Activated gamma-delta T cell treated with Interleukin-2 at 50 U/mL for 16 hours (primary cell): ENCODE results near the gene AK1.

Experiments
- DNase-seq: peaks from one replicate; pipeline ENCODE4 v3.0.0-alpha.2; 2020

Gene AK1

DNA sequence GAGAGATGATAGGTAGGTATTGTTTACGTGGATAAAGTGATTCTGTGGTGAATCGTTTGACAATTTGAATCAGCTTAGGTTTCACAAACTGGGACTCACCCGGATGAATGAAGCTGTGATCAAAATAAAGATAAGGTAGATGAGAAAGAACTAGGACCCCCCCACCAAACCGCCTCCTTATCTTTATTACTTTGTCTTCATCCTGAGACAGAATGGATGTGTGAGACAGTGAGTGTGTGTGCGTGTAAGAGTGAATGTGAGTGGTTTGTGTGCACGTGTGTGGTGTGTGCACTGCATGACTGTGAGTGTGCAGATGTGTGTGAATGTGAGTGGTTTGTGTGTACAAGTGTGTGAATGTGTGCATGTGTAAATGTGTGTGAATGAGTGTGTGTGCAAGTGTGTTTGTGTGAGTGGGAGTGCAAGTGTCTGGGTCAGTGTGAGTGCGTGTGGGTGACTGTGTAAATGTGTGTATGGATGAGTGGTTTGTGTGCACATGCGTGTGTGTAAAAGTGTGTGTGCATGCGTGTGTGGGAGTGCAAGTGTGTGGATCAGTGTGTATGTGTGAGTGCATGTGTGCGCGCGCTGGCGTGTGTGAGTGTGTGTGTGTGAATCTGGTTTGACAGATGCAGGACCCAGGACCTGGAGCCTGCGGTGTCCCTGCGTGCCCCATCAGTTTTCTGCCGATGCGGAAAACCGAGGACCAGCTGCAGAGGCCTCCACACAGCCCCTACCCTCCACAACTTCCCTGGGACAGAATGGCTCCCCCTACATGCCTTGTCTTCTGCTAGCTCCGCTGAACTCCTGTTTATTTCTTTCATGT is 11.6 kb downstream of the AK1 start:
- no peak for DNase-seq

- DNase-seq = no peak
Measured at GRCh38 chr9:127863191-127863621, 14.3 kb downstream of the AK1 start.

- peak; percentile 76 for DNase-seq
Measured at GRCh38 chr9:127862075-127863011, 15.1 kb downstream of the AK1 start.

- no peak for DNase-seq
Measured at GRCh38 chr9:127860779-127861178, 16.7 kb downstream of the AK1 start.

DNA sequence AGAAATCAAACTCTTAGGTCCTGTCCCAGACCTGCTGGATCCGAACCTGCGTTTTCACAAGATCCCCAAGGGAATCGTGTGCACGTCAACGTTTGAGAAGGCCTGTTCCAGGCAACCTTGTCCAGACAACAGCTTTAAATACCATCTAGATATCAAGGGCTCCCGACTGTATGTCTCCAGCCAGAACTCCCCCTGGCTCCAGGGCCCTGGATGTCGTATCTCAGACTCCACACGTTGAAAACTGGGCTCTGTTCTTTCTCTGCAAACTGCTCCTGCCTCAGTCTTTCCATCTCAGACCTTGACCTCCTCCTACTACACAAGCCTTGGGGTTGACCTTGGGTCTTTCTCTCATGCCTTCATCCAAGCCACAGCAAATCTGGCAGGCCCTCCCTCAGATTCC is 17.2 kb downstream of the AK1 start:
- DNase-seq = no peak

DNA sequence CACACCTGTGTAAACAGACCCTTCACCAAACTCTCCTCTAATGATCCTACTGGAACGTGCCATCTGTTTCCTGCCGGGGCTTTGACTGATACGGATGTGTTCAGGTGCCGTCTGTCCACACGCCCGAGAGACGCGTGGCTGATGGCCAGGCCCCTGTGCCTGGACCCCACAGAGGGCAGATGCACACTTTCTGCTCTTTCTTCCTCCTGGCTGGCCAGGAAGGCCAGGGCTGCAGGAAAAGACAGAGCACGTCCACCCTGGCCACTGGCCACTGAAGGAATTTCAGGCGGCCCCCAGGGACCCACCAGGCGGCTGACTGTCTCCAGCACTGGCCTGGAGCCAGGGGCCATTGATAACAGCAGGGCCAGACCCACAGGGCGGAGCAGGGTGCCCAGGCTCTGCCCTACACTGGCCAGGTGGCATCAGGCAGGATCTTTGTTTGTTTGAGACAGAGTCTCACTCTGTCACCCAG is 19.4 kb downstream of the AK1 start:
- no peak for DNase-seq

- DNase-seq = no peak
Measured at GRCh38 chr9:127857278-127857677, 20.2 kb downstream of the AK1 start.

- no peak for DNase-seq
Measured at GRCh38 chr9:127856729-127857116, 20.8 kb downstream of the AK1 start.

DNA sequence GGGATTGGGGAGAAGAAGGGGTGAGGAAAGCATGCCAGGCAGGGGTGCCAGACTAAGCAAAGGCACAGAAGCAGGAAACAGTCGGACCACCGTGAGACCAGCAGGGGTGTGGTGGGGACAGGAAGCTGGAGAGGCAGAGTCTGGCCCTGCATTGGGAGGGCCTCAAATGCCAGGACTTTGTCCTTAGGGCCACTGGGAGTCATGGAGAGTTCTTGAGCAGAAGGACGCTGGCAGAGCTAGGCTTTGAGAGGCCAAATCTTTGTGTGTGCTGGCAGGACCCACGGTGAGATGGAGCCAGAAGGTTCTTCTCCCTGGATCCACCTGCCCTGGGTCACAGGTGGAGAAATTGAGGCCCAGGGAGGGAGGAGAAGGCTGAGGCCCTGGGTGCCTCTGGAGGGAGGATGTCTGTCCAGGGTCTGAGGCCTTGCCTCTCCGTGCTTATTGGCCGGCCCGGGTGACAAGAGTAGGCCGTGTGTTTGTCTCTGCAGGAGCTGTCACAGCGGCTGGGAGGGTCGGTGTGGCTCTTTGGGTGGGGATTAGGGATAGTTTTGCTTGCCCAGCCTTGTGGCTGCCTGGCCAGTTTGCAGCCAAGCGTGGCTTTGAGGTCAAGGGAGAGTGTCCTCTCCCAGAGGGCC is 21.3 kb downstream of the AK1 start:
- DNase-seq = no peak

GRCh38 chr9:127855522-127855921 is 22.0 kb downstream of the AK1 start:
- DNase-seq = no peak

DNA sequence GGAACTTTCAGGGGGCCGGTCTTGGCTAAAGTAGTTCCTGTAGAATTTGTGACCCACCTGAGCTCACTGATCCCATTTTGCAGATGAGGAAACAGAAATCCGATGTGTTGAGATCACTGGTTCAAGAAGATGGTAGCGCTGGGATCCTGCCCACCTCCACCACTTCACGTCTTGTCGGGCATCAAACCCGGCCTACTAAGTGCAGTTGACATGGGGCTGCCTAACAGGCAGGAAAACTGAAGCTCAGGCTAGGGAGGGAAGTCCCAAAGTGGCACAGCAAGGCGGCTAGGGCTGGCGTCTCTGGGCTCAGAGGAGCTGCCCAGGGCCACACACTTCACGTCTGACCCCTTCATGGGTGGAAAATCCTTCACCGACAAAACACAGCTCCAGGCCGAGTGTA is 22.5 kb downstream of the AK1 start:
- no peak for DNase-seq

GRCh38 chr9:127854184-127854806 is 23.2 kb downstream of the AK1 start, which contains the start of gene ENG:
TSS of gene ENG (minus strand) at chr9:127854658. CDS start at chr9:127854355, 303 bp downstream.
- DNase-seq = no peak

DNA sequence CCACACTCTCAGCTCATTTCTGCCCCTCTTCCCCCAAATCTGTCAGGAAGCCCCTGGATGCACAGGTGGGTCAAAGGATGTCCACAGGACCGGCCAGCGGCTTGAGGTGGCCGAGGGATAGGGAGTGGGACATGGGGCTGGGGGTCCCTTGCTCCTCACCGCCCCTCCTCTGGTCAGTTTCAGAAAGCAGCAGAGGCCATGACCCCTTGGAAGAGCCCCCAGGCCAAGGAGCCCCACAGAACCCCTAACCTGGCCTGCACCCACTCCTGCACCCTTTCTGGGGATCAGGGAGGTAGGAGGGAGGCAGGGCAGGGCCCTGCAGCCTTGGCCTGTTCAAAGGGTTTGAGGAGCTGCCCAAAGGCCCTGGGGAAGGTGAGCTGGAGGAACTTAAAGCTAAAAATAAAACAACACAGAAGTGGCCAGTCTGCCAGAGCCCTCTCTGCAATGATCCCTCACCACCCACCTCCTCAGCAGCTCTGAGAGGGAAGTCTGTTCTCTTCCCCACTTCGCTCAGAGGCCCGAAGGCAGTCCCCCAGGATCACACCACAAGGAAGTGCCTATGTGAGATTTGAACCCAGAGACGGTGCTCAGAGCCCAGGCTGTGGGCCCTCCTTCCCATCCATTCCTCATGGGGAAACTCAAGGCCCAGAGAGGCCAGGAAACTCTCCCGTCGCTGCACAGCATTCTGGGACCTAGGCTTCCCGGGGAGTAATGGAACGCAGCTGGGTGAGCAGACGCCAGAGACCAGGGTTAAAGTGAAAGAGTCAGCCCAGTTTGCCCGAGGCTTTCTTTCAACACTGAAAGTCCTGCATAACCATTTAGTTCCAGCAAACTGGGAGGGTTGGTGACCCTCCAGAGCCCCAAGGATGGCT is 23.9 kb downstream of the AK1 start:
- no peak for DNase-seq

GRCh38 chr9:127852829-127853228 is 24.6 kb downstream of the AK1 start:
- DNase-seq = no peak

GRCh38 chr9:127850286-127850830 is 27.1 kb downstream of the AK1 start:
- DNase-seq = no peak

DNA sequence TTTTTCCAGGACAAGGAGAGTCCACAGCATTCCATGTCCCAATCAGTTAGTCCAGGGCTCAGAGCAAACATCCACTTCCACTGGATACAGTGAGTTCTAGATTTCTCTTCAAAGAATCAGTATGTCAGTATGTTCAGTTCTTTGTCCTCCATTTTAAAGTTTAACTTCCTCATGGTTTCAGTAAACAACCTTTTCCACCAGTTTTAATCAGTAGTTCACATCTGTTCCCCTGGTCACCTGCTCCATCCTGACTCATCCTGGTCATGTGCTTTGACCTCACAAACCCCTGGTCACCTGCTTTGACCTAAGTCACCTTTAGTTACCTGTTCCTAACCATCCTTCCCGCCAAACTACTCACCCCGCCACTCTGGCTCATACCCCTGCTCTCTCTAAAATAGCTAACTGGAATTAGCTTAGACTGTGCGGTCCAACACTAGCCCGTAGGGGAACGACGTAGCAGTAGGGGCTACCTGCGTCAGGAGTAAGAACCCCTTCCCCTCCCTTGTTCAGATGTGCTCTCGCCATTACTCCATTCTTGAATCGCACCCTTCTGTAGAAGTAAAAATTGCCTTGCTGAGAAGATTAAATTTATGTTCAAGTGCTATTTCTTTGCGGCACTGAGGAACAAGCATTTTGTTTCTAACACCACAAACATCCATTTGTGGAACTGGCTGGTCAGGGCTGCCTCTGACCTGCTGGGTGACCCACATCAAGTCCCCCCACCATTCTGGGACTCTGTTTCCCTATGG is 28.5 kb downstream of the AK1 start:
- DNase-seq = no peak

DNA sequence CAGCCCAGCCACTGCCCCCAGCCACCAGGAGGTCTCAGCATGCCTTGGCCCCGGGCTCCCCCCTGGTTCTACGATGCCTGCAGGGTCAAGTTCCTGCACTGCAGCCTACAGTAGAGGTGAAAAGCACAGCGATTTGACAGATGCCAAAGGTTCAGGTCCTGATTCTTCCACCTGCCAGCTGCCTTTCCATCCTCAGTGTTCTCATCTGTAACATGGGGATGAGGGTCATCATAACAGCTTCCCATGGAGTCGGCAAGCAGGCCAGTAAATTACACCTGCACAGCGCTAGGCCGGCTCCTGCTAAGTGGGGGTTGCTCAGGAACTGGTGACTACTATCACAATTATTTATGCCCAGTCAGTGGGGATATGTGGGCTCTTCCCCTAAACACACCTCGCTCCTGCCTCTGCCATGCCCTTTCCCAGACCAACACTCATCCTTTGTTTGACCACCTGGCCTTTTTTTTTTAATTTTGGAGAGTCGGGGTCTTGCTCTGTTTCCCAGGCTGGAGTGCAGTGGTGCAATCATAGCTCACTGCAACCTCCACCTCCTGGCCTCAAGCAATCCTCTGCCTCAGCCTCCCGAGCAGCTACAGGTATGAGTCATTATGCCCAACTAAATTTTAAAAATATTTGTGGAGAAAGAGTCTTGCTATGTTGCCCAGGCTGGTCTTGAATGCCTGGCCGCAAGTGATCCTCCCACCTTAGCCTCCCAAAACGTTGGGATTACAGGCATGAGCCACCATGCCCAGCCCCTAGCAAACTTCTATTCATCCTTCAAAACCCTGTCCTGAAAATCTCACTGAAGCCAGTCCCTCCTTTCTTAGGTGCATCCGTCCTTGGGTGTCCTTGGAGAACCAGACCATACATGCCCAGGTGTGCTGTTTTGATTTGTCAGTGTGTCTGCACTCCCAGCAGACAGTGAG is 29.4 kb downstream of the AK1 start:
- DNase-seq = no peak

DNA sequence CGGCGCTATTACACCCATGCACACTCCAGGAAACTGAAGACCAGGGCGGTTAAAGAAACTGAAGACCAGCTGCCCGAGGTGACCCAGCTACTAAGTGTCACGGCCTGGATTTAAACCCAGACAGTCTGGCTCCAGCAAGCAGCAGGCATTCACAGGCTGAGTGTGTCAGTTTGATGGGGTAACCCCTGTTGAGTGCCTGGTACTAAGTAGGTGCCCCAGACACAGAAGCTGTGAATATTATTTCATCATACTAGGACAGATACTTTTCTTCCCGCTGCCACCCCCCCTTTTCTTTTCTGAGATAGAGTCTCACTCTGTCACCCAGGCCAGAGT is 30.3 kb downstream of the AK1 start:
- no peak for DNase-seq

GRCh38 chr9:127846443-127847177 is 30.9 kb downstream of the AK1 start:
- no peak for DNase-seq
